Measurements from ENCODE around the gene FOXN1.

DNA sequence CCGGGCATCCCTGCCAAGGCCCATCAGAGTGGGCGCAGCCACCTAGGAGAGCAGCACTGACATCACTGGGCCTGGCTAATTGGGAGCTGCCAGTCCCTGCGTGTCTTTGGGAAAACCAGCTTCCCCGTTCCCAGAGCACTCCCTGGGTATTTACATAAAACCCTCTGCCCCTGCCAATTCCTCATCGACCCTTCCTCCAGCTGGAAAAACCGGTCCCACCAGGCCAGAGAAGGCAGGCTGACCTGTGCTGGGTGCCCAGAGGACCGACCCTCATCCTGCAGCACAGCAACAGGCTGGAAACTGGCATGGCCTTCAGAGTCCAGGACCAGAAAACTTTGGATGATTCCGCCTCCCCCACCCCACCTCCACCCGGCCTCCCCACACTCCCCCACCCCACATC lies 8.2 kb upstream of the FOXN1 start:
- TF ChIP-seq, protein P1, sequence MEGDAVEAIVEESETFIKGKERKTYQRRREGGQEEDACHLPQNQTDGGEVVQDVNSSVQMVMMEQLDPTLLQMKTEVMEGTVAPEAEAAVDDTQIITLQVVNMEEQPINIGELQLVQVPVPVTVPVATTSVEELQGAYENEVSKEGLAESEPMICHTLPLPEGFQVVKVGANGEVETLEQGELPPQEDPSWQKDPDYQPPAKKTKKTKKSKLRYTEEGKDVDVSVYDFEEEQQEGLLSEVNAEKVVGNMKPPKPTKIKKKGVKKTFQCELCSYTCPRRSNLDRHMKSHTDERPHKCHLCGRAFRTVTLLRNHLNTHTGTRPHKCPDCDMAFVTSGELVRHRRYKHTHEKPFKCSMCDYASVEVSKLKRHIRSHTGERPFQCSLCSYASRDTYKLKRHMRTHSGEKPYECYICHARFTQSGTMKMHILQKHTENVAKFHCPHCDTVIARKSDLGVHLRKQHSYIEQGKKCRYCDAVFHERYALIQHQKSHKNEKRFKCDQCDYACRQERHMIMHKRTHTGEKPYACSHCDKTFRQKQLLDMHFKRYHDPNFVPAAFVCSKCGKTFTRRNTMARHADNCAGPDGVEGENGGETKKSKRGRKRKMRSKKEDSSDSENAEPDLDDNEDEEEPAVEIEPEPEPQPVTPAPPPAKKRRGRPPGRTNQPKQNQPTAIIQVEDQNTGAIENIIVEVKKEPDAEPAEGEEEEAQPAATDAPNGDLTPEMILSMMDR (IDR thresholded peaks at IDR 0.05; ENCODE audit: low read depth, low read length, missing input control): no peak
- no peak for TF ChIP-seq RXRA (IDR thresholded peaks at IDR 0.05)
